GM12878 (cell line): ENCODE results near the gene PNMA1. TPM values are rescaled to one million over a fixed set of nuclear protein-coding genes. Genes with fewer than 3 reads are reported as not detected.

ENCODE experiments used
- CEBPB ChIP-seq, 2 experiments: fragments of 150-350 bp in 1 of 2; IDR thresholded peaks; 2 replicates each; pipeline ENCODE4 v1.6.1; 2012 to 2014; ENCODE audit warnings: low read depth in 2 of 2, low read length in 2 of 2, borderline replicate concordance in 1 of 2, inconsistent platforms in 1 of 2
- CHD1 ChIP-seq: IDR thresholded peaks from 2 replicates; pipeline ENCODE4 v1.6.1; 2012; ENCODE audit warnings: low read depth, low read length, improper control_type of control experiment
- CUX1 ChIP-seq: IDR thresholded peaks from 2 replicates; pipeline ENCODE4 v1.6.1; 2012; ENCODE audit warnings: improper control_type of control experiment, low read depth, low read length; ENCODE audit not compliant: insufficient replicate concordance
- ESRRA ChIP-seq: IDR thresholded peaks from 2 replicates; pipeline ENCODE4 v1.6.1; 2012; ENCODE audit warnings: mild to moderate bottlenecking, low read length, improper control_type of control experiment
- IKZF1 ChIP-seq: fragments of 450-650 bp; conservative IDR thresholded peaks from 2 replicates; pipeline ENCODE4 v1.6.1; 2017; ENCODE audit warnings: antibody characterized with exemption, mild to moderate bottlenecking
- KAT2A ChIP-seq: conservative IDR thresholded peaks from 2 replicates; pipeline ENCODE4 v1.6.1; 2011; ENCODE audit warnings: low read depth, low read length; ENCODE audit not compliant: control insufficient read depth
- NR2F1 ChIP-seq: fragments of 450-650 bp; conservative IDR thresholded peaks from 2 replicates; pipeline ENCODE4 v1.6.1; 2017; ENCODE audit warnings: mild to moderate bottlenecking
- PKNOX1 ChIP-seq: fragments of 450-650 bp; IDR thresholded peaks from 2 replicates; pipeline ENCODE4 v1.6.1; 2016; ENCODE audit warnings: mild to moderate bottlenecking
- SUPT20H ChIP-seq: IDR thresholded peaks from 2 replicates; pipeline ENCODE4 v1.6.1; 2011; ENCODE audit warnings: low read depth, mild to moderate bottlenecking, low read length, moderate library complexity, borderline replicate concordance; ENCODE audit not compliant: control insufficient read depth
- TBL1XR1 ChIP-seq: IDR thresholded peaks from 2 replicates; pipeline ENCODE4 v1.6.1; 2012; ENCODE audit warnings: low read depth, low read length, improper control_type of control experiment
- TCF12 ChIP-seq: IDR thresholded peaks from 2 replicates; pipeline ENCODE4 v1.6.1; 2011; ENCODE audit warnings: low read depth, mild to moderate bottlenecking, low read length
- ZNF274 ChIP-seq: IDR thresholded peaks from one replicate; pipeline ENCODE4 v1.8.0; 2011; ENCODE audit not compliant: insufficient read length, insufficient read depth
- ZNF622 ChIP-seq: fragments of 450-650 bp; IDR thresholded peaks from 2 replicates; pipeline ENCODE4 v1.6.1; 2017; ENCODE audit warnings: mild to moderate bottlenecking, inconsistent platforms
- polyA plus RNA-seq, 11 experiments: library from polyadenylated mRNA; depleted of rRNA in 4 of 11; unstranded in 6 of 11; stranded (reverse) in 5 of 11; fragments of >200 nt; fragmentation: Nextera tagmentation in 4 of 11; fragmentation: Illumina TruSeq in 1 of 11; extraction: Ambion mirVana in 4 of 11; extraction: Trizol in 1 of 11; gene quantifications; 1 replicate in 1 of 11; 2 replicates in 10 of 11; pipeline versions ENCODE4 v1.2.1 to v1.2.3, GENCODE V29; 2011 to 2016; ENCODE audit warnings: inconsistent platforms in 2 of 11, missing spikeins in 2 of 11, low read depth in 1 of 11
- total RNA-seq, 4 experiments: library from RNA; depleted of rRNA in 3 of 4; stranded (reverse); fragments of >200 nt in 3 of 4; fragmentation: Illumina TruSeq in 1 of 4; extraction: Trizol in 1 of 4; gene quantifications; 2 replicates each; pipeline versions ENCODE4 v1.2.1 to v1.2.3, GENCODE V29; 2013 to 2021
- TF ChIP-seq, protein P1 (sequence below): fragments of 450-650 bp; IDR thresholded peaks from 2 replicates; pipeline ENCODE4 v1.6.1; 2017; ENCODE audit warnings: mild to moderate bottlenecking, low read depth, inconsistent platforms; ENCODE audit not compliant: poor library complexity, severe bottlenecking
- TF ChIP-seq, protein P2 (sequence below): IDR thresholded peaks from 2 replicates; pipeline ENCODE4 v1.6.1; 2011; ENCODE audit warnings: low read depth, low read length, improper control_type of control experiment, borderline replicate concordance
- TF ChIP-seq, protein P3 (sequence below): fragments of 450-650 bp; IDR thresholded peaks from 2 replicates; pipeline ENCODE4 v1.6.1; 2018; ENCODE audit warnings: mild to moderate bottlenecking, low read depth, moderate library complexity; ENCODE audit not compliant: partially characterized antibody

PNMA1 gene
- total and polyA plus RNA-seq, 10 of the 15 experiments (the other 5 are each of a cell fraction or from before 2014, with no cell fraction given) = 1.8 to 39.3 (median 11.1) TPM

GRCh38 chr14:73663548-73664212, 50.5 kb downstream of the PNMA1 start (continued):
- TF ChIP-seq, protein P1, sequence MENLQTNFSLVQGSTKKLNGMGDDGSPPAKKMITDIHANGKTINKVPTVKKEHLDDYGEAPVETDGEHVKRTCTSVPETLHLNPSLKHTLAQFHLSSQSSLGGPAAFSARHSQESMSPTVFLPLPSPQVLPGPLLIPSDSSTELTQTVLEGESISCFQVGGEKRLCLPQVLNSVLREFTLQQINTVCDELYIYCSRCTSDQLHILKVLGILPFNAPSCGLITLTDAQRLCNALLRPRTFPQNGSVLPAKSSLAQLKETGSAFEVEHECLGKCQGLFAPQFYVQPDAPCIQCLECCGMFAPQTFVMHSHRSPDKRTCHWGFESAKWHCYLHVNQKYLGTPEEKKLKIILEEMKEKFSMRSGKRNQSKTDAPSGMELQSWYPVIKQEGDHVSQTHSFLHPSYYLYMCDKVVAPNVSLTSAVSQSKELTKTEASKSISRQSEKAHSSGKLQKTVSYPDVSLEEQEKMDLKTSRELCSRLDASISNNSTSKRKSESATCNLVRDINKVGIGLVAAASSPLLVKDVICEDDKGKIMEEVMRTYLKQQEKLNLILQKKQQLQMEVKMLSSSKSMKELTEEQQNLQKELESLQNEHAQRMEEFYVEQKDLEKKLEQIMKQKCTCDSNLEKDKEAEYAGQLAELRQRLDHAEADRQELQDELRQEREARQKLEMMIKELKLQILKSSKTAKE = no peak
- no peak for TF ChIP-seq ESRRA
- TF ChIP-seq ZNF274 = no peak
- TF ChIP-seq ZNF622 = no peak
- no peak for TF ChIP-seq SUPT20H
- TF ChIP-seq IKZF1 = peak; percentile 69
- TF ChIP-seq CEBPB (IDR thresholded peaks at IDR 0.05; ENCODE audit: borderline replicate concordance in 1 of 2, low read depth in 2 of 2, low read length in 2 of 2) = no peak
- TF ChIP-seq PKNOX1 = no peak
- TF ChIP-seq NR2F1 = peak; percentile 38; the same call in 1 of the 2 replicates
- no peak for TF ChIP-seq KAT2A
- TF ChIP-seq TBL1XR1 = no peak
- no peak for TF ChIP-seq CUX1
- no peak for TF ChIP-seq TCF12
- no peak for TF ChIP-seq CHD1
- TF ChIP-seq, protein P2, sequence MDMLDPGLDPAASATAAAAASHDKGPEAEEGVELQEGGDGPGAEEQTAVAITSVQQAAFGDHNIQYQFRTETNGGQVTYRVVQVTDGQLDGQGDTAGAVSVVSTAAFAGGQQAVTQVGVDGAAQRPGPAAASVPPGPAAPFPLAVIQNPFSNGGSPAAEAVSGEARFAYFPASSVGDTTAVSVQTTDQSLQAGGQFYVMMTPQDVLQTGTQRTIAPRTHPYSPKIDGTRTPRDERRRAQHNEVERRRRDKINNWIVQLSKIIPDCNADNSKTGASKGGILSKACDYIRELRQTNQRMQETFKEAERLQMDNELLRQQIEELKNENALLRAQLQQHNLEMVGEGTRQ = no peak
- TF ChIP-seq, protein P3, sequence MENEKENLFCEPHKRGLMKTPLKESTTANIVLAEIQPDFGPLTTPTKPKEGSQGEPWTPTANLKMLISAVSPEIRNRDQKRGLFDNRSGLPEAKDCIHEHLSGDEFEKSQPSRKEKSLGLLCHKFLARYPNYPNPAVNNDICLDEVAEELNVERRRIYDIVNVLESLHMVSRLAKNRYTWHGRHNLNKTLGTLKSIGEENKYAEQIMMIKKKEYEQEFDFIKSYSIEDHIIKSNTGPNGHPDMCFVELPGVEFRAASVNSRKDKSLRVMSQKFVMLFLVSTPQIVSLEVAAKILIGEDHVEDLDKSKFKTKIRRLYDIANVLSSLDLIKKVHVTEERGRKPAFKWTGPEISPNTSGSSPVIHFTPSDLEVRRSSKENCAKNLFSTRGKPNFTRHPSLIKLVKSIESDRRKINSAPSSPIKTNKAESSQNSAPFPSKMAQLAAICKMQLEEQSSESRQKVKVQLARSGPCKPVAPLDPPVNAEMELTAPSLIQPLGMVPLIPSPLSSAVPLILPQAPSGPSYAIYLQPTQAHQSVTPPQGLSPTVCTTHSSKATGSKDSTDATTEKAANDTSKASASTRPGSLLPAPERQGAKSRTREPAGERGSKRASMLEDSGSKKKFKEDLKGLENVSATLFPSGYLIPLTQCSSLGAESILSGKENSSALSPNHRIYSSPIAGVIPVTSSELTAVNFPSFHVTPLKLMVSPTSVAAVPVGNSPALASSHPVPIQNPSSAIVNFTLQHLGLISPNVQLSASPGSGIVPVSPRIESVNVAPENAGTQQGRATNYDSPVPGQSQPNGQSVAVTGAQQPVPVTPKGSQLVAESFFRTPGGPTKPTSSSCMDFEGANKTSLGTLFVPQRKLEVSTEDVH = no peak
